CD14-positive monocyte (primary cell): Measurements from ENCODE around the gene NODAL. TPM values are rescaled to one million over a fixed set of nuclear protein-coding genes. Genes with fewer than 3 reads are reported as not detected.

Experiments
- DNase-seq, 3 donors: peaks; one replicate each; pipeline ENCODE4 v3.0.0-alpha.2; 2011 to 2022
- H2AFZ ChIP-seq: 2 replicates; pipeline ENCODE4 v1.6.0; 2012; ENCODE audit warnings: mild to moderate bottlenecking, low read depth, low read length, inconsistent platforms; ENCODE audit not compliant: insufficient read depth, poor library complexity, severe bottlenecking
- H3K27ac ChIP-seq, 2 donors: 1 replicate in 1 of 2; 2 replicates in 1 of 2; pipeline ENCODE4 v1.5.1; 2012 to 2013; ENCODE audit warnings: low read length in 2 of 2, control low read depth in 1 of 2, inconsistent platforms in 1 of 2, low read depth in 1 of 2, mild to moderate bottlenecking in 1 of 2
- H3K27me3 ChIP-seq, 2 donors: one replicate each; pipeline versions ENCODE4 v1.6.0 to v1.6.1; 2011 to 2013; ENCODE audit warnings: low read length in 2 of 2; ENCODE audit not compliant: control insufficient read depth in 2 of 2, insufficient read depth in 2 of 2
- H3K36me3 ChIP-seq, 2 donors: replicated peaks in 1 of 2; 1 replicate in 1 of 2; 2 replicates in 1 of 2; pipeline versions ENCODE4 v1.5.1 to v1.6.1; 2012 to 2013; ENCODE audit warnings: low read length in 2 of 2, control low read depth in 1 of 2, inconsistent platforms in 1 of 2, mild to moderate bottlenecking in 1 of 2; ENCODE audit not compliant: insufficient read depth in 2 of 2, control insufficient read depth in 1 of 2
- H3K4me1 ChIP-seq, 2 donors: 1 replicate in 1 of 2; 2 replicates in 1 of 2; pipeline versions ENCODE4 v1.5.1 to v1.6.1; 2012 to 2013; ENCODE audit warnings: low read length in 2 of 2, control low read depth in 1 of 2, inconsistent platforms in 1 of 2, mild to moderate bottlenecking in 1 of 2, moderate library complexity in 1 of 2; ENCODE audit not compliant: insufficient read depth in 2 of 2, control insufficient read depth in 1 of 2
- H3K4me2 ChIP-seq: replicated peaks from 2 replicates; pipeline ENCODE3; 2012; ENCODE audit warnings: low read length, moderate library complexity, mild to moderate bottlenecking; ENCODE audit not compliant: poor library complexity, severe bottlenecking; ENCODE audit errors: extremely low read depth
- H3K4me3 ChIP-seq, 3 experiments: fragments of 200-600 bp in 1 of 3; sonication (generic) in 1 of 3; replicated peaks in 1 of 3; 1 replicate in 2 of 3; 2 replicates in 1 of 3; pipeline ENCODE4 v1.5.1; 2011 to 2013; ENCODE audit warnings: low read length in 3 of 3, mild to moderate bottlenecking in 3 of 3, control low read depth in 2 of 3, low read depth in 2 of 3, inconsistent platforms in 1 of 3, moderate library complexity in 1 of 3
- H3K79me2 ChIP-seq: 2 replicates; pipeline ENCODE4 v1.6.0; 2012; ENCODE audit warnings: mild to moderate bottlenecking, control low read depth, inconsistent platforms, low read length, moderate library complexity; ENCODE audit not compliant: insufficient read depth
- H3K9ac ChIP-seq: 2 replicates; pipeline ENCODE4 v1.6.0; 2017; ENCODE audit warnings: low read length, mild to moderate bottlenecking; ENCODE audit not compliant: insufficient read depth, poor library complexity, severe bottlenecking
- H3K9me3 ChIP-seq, 2 donors: replicated peaks in 1 of 2; 1 replicate in 1 of 2; 2 replicates in 1 of 2; pipeline versions ENCODE4 v1.5.1 to v1.6.1; 2012 to 2013; ENCODE audit warnings: low read length in 2 of 2, control low read depth in 1 of 2; ENCODE audit not compliant: control insufficient read depth in 1 of 2, insufficient read depth in 1 of 2
- H4K20me1 ChIP-seq: 2 replicates; pipeline ENCODE4 v1.6.0; 2012; ENCODE audit warnings: mild to moderate bottlenecking, low read length, control low read depth, moderate library complexity; ENCODE audit not compliant: insufficient read depth
- H3K27ac Mint-ChIP-seq, 7 donors: one replicate each; pipeline ENCODE4 v1.8.0; 2020; ENCODE audit warnings: mild to moderate bottlenecking in 7 of 7, mixed read lengths in 7 of 7, moderate library complexity in 6 of 7, inconsistent platforms in 2 of 7
- H3K27me3 Mint-ChIP-seq, 3 donors: one replicate each; pipeline ENCODE4 v1.8.0; 2021 to 2022; ENCODE audit warnings: low read depth in 3 of 3, mild to moderate bottlenecking in 3 of 3, mixed read lengths in 3 of 3, moderate library complexity in 3 of 3, inconsistent platforms in 1 of 3
- H3K36me3 Mint-ChIP-seq, 2 donors: one replicate each; pipeline ENCODE4 v1.8.0; 2020; ENCODE audit warnings: mixed read lengths in 2 of 2, inconsistent platforms in 1 of 2, mild to moderate bottlenecking in 1 of 2
- H3K4me1 Mint-ChIP-seq: one replicate; pipeline ENCODE4 v1.8.0; 2020; ENCODE audit warnings: mild to moderate bottlenecking, mixed read lengths
- H3K4me3 Mint-ChIP-seq, 2 donors: one replicate each; pipeline ENCODE4 v1.8.0; 2020; ENCODE audit warnings: mild to moderate bottlenecking in 2 of 2, mixed read lengths in 2 of 2, moderate library complexity in 1 of 2
- H3K9me3 Mint-ChIP-seq, 7 donors: one replicate each; pipeline ENCODE4 v1.8.0; 2020 to 2022; ENCODE audit warnings: mixed read lengths in 7 of 7, mild to moderate bottlenecking in 6 of 7, moderate library complexity in 6 of 7, inconsistent platforms in 2 of 7
- WGBS: methylation state at CpG from one replicate; pipeline ENCODE4 v1.1.5; 2013; ENCODE audit warnings: missing lambda C conversion rate; ENCODE audit not compliant: insufficient coverage; 5-methylcytosine and 5-hydroxymethylcytosine counted together
- intact Hi-C, 2 donors: fragments of 100-400 bp; cut with micrococcal nuclease; formaldehyde crosslinking; loops; one replicate each; pipeline versions ENCODE4 v1.15.0 to v1.15.1; 2023
- polyA plus RNA-seq, 3 donors: library from polyadenylated mRNA; depleted of rRNA in 1 of 3; unstranded in 2 of 3; stranded (reverse) in 1 of 3; fragments of 300-500 nt in 2 of 3; fragments of >200 nt in 1 of 3; fragmentation: Illumina TruSeq in 2 of 3; gene quantifications; 1 replicate in 2 of 3; 2 replicates in 1 of 3; pipeline ENCODE4 v1.2.3, GENCODE V29; 2012 to 2021
- TF ChIP-seq, protein P1 (sequence below): fragments of 200-600 bp; IDR thresholded peaks from one replicate; pipeline ENCODE4 v1.8.0; 2022; ENCODE audit warnings: antibody characterized with exemption, mild to moderate bottlenecking

The NODAL gene
- polyA plus RNA-seq, 3 donors, result not detected

DNA sequence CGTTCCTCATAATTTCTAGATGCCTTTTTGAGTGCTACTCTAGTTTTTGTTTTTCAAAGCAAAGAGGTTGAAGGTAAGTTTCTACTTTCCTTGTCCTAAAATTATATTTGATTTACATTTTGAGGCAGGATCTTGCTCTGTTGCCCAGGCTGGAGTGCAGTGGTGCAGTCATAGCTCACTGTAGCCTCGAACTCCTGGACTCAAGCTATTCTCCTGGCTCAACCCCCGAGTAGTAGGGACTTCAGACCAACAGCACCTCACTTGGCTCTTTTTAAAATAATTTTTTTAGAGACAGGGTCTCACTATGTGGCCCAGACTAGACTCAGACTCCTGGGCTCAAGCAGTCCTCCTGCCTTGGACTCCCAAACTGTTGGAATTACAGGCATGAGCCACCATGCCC lies 22.8 kb downstream of the NODAL start:
- no peaks in the 10 kb centered on the region for H3K4me1 Mint-ChIP-seq
- no peaks in the 10 kb centered on the region for H3K4me1 ChIP-seq
- H3K9ac ChIP-seq, result no peak overlapping the region
- H4K20me1 ChIP-seq, result peaks cover 93% of the 10 kb centered on the region
- H3K4me2 ChIP-seq, result no peak overlapping the region
- 100% methylated on average over 1 of the region's 3 CpGs for WGBS
- no peaks in the 10 kb centered on the region for H3K9me3 Mint-ChIP-seq
- H3K36me3 Mint-ChIP-seq, result peaks cover 53 to 63% of the 10 kb centered on the region in 2 donors
- DNase-seq, result no peak
- H3K4me3 ChIP-seq, result no peak overlapping the region
- peaks cover 44 to 84% of the 10 kb centered on the region in 2 donors for H3K36me3 ChIP-seq
- no peak overlapping the region for H3K4me3 Mint-ChIP-seq
- intact Hi-C loops, result no loop called here
- no peaks in the 10 kb centered on the region for H3K9me3 ChIP-seq
- H3K27me3 ChIP-seq, result no peaks in the 10 kb centered on the region
- peaks cover 53% of the 10 kb centered on the region for H3K79me2 ChIP-seq
- TF ChIP-seq, protein P1, sequence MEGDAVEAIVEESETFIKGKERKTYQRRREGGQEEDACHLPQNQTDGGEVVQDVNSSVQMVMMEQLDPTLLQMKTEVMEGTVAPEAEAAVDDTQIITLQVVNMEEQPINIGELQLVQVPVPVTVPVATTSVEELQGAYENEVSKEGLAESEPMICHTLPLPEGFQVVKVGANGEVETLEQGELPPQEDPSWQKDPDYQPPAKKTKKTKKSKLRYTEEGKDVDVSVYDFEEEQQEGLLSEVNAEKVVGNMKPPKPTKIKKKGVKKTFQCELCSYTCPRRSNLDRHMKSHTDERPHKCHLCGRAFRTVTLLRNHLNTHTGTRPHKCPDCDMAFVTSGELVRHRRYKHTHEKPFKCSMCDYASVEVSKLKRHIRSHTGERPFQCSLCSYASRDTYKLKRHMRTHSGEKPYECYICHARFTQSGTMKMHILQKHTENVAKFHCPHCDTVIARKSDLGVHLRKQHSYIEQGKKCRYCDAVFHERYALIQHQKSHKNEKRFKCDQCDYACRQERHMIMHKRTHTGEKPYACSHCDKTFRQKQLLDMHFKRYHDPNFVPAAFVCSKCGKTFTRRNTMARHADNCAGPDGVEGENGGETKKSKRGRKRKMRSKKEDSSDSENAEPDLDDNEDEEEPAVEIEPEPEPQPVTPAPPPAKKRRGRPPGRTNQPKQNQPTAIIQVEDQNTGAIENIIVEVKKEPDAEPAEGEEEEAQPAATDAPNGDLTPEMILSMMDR, result no peak
- no peaks in the 10 kb centered on the region for H3K27me3 Mint-ChIP-seq
- peak overlapping the region in 2 of 7 donors; percentile 32 to 41 for H3K27ac Mint-ChIP-seq
- H2AFZ ChIP-seq, result no peak overlapping the region
- peak overlapping the region in 1 of 2 donors; percentile 46 for H3K27ac ChIP-seq

DNA sequence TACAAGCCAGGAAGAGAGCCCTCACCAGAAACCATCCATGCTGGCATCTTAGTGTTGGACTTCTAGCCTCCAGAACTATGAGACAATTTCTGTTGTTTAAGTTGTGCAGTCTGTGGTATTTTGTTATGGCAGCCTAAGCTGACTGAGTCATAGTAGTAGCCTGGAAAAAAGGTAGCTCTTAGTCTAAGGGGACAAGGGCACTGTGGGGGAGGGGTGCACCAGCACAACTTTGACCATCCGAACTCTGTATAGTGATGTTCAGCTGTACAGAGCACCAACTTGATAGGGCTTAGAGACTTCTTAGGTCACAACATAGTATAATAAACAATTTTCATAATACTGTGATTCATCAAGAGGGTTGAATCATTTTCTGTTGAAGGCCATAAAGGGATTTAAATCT lies 23.3 kb downstream of the NODAL start:
- peaks cover 93% of the 10 kb centered on the region for H4K20me1 ChIP-seq
- WGBS, result no CpG with 5 or more reads among the region's 1 CpG
- no peak overlapping the region for H3K4me3 ChIP-seq
- intact Hi-C loops, result no loop called here
- H3K4me1 ChIP-seq, result no peaks in the 10 kb centered on the region
- H3K9me3 Mint-ChIP-seq, result no peaks in the 10 kb centered on the region
- no peak for DNase-seq
- H3K36me3 Mint-ChIP-seq, result peaks cover 48 to 58% of the 10 kb centered on the region in 2 donors
- TF ChIP-seq, protein P1, result no peak
- H3K27ac Mint-ChIP-seq, result peak overlapping the region in 2 of 7 donors; percentile 54 to 73
- H3K79me2 ChIP-seq, result peaks cover 58% of the 10 kb centered on the region
- no peak overlapping the region for H2AFZ ChIP-seq
- peaks cover 39 to 79% of the 10 kb centered on the region in 2 donors for H3K36me3 ChIP-seq
- no peak overlapping the region for H3K9ac ChIP-seq
- no peak overlapping the region for H3K4me2 ChIP-seq
- no peaks in the 10 kb centered on the region for H3K9me3 ChIP-seq
- no peaks in the 10 kb centered on the region for H3K4me1 Mint-ChIP-seq
- no peaks in the 10 kb centered on the region for H3K27me3 Mint-ChIP-seq
- peak overlapping the region in 1 of 2 donors; percentile 46 for H3K27ac ChIP-seq
- no peaks in the 10 kb centered on the region for H3K27me3 ChIP-seq
- no peak overlapping the region for H3K4me3 Mint-ChIP-seq
